Measurements from ENCODE around the gene CPSF6.

- no peak for TF ChIP-seq POLR2A (IDR thresholded peaks at IDR 0.05)
- TF ChIP-seq, protein P1, sequence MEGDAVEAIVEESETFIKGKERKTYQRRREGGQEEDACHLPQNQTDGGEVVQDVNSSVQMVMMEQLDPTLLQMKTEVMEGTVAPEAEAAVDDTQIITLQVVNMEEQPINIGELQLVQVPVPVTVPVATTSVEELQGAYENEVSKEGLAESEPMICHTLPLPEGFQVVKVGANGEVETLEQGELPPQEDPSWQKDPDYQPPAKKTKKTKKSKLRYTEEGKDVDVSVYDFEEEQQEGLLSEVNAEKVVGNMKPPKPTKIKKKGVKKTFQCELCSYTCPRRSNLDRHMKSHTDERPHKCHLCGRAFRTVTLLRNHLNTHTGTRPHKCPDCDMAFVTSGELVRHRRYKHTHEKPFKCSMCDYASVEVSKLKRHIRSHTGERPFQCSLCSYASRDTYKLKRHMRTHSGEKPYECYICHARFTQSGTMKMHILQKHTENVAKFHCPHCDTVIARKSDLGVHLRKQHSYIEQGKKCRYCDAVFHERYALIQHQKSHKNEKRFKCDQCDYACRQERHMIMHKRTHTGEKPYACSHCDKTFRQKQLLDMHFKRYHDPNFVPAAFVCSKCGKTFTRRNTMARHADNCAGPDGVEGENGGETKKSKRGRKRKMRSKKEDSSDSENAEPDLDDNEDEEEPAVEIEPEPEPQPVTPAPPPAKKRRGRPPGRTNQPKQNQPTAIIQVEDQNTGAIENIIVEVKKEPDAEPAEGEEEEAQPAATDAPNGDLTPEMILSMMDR (IDR thresholded peaks at IDR 0.05 in 4 of 5, conservative IDR thresholded peaks at IDR 0.05 in 1 of 5): no peak
Measured at GRCh38 chr12:69214169-69214568, 25.2 kb upstream of the CPSF6 start.

All from gastrocnemius medialis (tissue), 4 donors.